ENCODE measurements around the gene MS4A2. TPM values are rescaled to one million over a fixed set of nuclear protein-coding genes. Genes with fewer than 3 reads are reported as not detected.

The MS4A2 gene
- total RNA-seq, 1 donor from 2014 or later: not detected

DNA sequence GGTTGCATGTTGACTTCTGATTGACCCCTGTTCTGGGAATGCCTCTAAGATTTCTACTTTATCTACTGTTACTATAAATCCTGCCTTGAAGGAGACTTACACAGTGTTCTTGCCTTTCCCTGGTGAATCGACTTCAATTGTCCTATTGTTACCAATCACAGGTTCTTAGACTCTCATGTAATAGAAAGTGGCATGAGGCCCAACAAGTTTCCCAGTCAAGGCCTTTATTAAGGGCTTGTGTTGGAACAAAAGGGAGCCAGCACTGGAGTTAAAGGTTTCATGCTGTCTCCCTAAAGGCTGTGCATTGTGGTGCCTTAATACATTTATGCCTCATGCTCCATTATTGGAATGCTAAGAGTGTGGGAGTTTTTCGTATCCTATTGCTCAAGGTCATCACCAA is 23.3 kb downstream of the MS4A2 start:
- Mint-ChIP-seq H3K9me3 (no peaks in the 10 kb centered on the region), H3K4me3 (no peak overlapping the region), H3K27me3 (ENCODE audit: low read depth) (no peaks in the 10 kb centered on the region), H3K36me3 (ENCODE audit: low read depth) (no peaks in the 10 kb centered on the region), H3K27ac (ENCODE audit: unreplicated experiment) (no peak overlapping the region), H3K4me1 (peaks cover 4% of the 10 kb centered on the region)
- DNase-seq (ENCODE audit: low read depth, low spot score): no peak
- TF ChIP-seq, protein P1, sequence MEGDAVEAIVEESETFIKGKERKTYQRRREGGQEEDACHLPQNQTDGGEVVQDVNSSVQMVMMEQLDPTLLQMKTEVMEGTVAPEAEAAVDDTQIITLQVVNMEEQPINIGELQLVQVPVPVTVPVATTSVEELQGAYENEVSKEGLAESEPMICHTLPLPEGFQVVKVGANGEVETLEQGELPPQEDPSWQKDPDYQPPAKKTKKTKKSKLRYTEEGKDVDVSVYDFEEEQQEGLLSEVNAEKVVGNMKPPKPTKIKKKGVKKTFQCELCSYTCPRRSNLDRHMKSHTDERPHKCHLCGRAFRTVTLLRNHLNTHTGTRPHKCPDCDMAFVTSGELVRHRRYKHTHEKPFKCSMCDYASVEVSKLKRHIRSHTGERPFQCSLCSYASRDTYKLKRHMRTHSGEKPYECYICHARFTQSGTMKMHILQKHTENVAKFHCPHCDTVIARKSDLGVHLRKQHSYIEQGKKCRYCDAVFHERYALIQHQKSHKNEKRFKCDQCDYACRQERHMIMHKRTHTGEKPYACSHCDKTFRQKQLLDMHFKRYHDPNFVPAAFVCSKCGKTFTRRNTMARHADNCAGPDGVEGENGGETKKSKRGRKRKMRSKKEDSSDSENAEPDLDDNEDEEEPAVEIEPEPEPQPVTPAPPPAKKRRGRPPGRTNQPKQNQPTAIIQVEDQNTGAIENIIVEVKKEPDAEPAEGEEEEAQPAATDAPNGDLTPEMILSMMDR (conservative IDR thresholded peaks at IDR 0.05): no peak

DNA sequence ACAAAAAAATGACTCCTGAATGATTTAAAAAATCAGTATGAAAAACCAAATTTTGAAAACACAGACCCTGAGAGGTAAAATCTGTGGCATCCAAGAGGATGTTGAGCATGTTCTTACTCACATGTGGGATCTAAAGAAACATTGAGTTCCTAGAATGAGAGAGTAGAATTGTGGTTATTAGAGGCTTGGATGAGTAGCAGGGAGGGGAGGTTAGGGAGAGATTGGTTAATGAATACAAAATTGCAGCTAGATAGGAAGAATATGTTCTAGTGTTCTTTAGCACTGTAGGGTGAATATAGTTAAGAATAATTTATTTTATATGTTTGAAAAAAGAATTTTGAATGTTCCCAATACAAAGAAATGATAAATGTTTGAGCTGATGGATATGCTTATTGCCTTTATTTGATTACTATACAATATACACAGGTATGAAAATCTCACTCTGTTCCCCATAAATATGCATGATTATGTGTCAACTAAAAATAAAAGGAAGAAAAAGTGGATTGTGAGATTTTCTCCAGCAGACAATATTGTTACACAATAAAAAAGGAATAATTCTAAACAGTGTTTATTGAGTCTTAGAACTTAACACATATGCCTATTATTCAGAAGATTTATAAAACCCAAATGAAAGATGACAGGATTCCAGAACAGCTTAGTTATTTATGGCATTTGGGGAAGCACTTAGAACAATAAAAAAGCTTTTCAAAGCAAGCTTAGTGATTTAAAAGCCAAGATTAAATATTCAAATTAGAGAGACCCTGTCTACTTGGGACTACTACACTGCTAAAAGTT is 28.7 kb downstream of the MS4A2 start:
- Mint-ChIP-seq H3K4me3 (no peak overlapping the region), H3K9me3 (no peaks in the 10 kb centered on the region), H3K36me3 (ENCODE audit: low read depth) (no peaks in the 10 kb centered on the region), H3K27me3 (ENCODE audit: low read depth) (no peaks in the 10 kb centered on the region), H3K4me1 (peaks cover 8% of the 10 kb centered on the region), H3K27ac (ENCODE audit: unreplicated experiment) (no peak overlapping the region)
- TF ChIP-seq, protein P1 (conservative IDR thresholded peaks at IDR 0.05): no peak
- no peak for DNase-seq (ENCODE audit: low read depth, low spot score)

DNA sequence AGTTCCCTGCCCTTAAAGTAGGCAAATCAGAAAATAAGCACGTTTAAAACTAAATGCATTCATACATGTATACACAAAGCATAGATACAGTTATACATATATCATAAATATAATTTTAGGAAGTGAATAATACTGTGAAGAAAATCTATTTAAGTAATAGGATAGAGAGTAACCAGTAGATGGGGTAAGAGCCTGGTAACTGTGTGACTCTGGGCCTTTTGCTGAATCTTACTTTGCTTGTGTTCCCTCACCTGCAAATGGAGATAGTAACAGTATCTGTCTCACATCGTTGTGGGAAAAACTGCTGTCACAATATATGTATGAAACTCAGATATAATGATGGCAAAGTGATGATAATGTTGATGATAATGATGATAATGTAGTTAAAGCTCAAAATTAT is 29.9 kb downstream of the MS4A2 start:
- H3K36me3 Mint-ChIP-seq (ENCODE audit: low read depth): no peaks in the 10 kb centered on the region
- TF ChIP-seq, protein P1 (conservative IDR thresholded peaks at IDR 0.05): no peak

DNA sequence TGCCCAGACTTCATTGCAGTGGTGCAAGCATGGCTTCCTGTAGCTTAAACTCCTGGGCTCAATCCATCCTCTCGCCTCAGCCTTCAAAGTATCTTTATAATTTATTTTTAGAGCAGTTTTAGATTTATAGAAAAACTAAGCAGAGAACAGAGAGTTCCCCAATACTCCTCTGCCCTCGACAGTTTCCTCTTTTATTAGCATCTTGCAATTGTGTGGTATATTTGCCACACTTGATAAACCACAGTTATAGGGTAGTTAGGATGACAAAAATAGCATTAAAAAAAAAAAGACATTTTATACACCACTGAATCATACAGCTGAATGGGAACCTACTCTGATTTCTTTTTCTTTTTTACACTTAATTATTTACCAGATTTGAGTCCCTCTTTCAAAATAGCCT is 31.2 kb downstream of the MS4A2 start:
- no peaks in the 10 kb centered on the region for H3K36me3 Mint-ChIP-seq (ENCODE audit: low read depth)
- H3K4me3 Mint-ChIP-seq: no peak overlapping the region

More for the DNA sequence above, 29.9 kb downstream of the MS4A2 start:
- Mint-ChIP-seq H3K4me1 (peaks cover 8% of the 10 kb centered on the region), H3K27ac (ENCODE audit: unreplicated experiment) (no peak overlapping the region), H3K4me3 (no peak overlapping the region), H3K27me3 (ENCODE audit: low read depth) (no peaks in the 10 kb centered on the region), H3K9me3 (no peaks in the 10 kb centered on the region)
- DNase-seq (ENCODE audit: low read depth, low spot score): no peak

DNA sequence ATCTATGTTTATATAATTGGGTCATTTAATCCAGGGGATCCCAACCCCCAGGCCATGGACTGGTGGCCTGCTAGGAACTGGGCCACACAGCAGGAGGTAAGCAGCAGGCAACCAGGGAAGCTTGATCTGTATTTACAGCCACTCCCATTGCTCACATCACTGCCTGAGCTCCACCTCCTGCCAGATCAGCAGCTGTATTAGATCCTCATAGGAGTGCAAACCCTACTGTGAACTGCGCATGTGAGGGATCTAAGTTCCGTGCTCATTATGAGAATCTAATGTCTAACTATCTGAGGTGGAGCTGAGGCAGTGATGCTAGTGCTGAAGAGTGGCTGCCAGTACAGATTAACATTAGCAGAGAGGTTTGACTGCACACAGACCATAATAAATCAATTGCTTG is 32.8 kb downstream of the MS4A2 start:
- H3K9me3 Mint-ChIP-seq: no peaks in the 10 kb centered on the region
- TF ChIP-seq, protein P1 (conservative IDR thresholded peaks at IDR 0.05): no peak
- no peak overlapping the region for H3K27ac Mint-ChIP-seq (ENCODE audit: unreplicated experiment)
- no peaks in the 10 kb centered on the region for H3K36me3 Mint-ChIP-seq (ENCODE audit: low read depth)
- H3K4me3 Mint-ChIP-seq: no peak overlapping the region
- no peaks in the 10 kb centered on the region for H3K27me3 Mint-ChIP-seq (ENCODE audit: low read depth)
- no peak for DNase-seq (ENCODE audit: low read depth, low spot score)
- H3K4me1 Mint-ChIP-seq: peaks cover 4% of the 10 kb centered on the region

More for the DNA sequence above, 31.2 kb downstream of the MS4A2 start:
- no peak for DNase-seq (ENCODE audit: low read depth, low spot score)
- Mint-ChIP-seq H3K9me3 (no peaks in the 10 kb centered on the region), H3K4me1 (peaks cover 4% of the 10 kb centered on the region), H3K27me3 (ENCODE audit: low read depth) (no peaks in the 10 kb centered on the region), H3K27ac (ENCODE audit: unreplicated experiment) (no peak overlapping the region)
- TF ChIP-seq, protein P1 (conservative IDR thresholded peaks at IDR 0.05): no peak

Data from neural crest cell (in vitro differentiated cells).